ENCODE data around the gene SYCP3. TPM values are rescaled to one million over a fixed set of nuclear protein-coding genes. Genes with fewer than 3 reads are reported as not detected.
A peak's percentile ranks its signal among the peaks of the same experiment; 100 is the strongest.

The SYCP3 gene
- total and polyA plus RNA-seq, 2 donors (not counting 1 experiment from before 2014, with no cell fraction given), result 0.02 to 0.17 TPM

DNA sequence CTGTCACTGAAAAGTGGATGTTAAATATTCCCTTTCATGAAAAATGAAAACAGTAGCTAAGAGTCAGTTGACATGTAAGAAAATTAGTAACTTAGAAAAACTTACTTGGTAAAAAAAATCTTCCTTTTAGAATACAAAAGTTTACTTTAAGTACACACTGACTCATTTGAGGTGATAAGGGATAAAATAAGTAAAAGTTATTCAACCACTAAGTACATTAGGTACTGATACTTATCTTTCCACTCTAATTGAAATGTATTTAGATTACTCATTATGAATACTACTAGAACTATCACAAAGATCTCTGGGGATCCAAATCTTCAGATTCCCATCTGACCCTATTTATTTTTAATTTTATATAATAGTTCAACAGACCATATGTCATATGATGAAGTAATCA, 12.2 kb downstream of the SYCP3 start:
- Histone ChIP-seq H3K4me1 (ENCODE audit: control insufficient read depth, extremely low read depth, insufficient read depth, low read length) (no peaks in the 10 kb centered on the region), H3K27ac (ENCODE audit: insufficient read depth, low read length) (no peak overlapping the region), H3K79me2 (ENCODE audit: control insufficient read depth, insufficient read depth, low read length) (no peaks in the 10 kb centered on the region), H3K9ac (ENCODE audit: insufficient read depth, low read length) (no peak overlapping the region), H3K4me2 (ENCODE audit: extremely low read depth, insufficient read depth, low read length) (no peak overlapping the region), H3K36me3 (ENCODE audit: control insufficient read depth, insufficient read depth, low read length) (no peaks in the 10 kb centered on the region), H2AFZ (ENCODE audit: low read length) (no peak overlapping the region), H3K27me3 (ENCODE audit: control insufficient read depth, insufficient read depth, low read length) (no peaks in the 10 kb centered on the region), H3K4me3 (replicated peaks in 1 of 4; ENCODE audit: control extremely low read depth in 1 of 4, insufficient read depth in 1 of 4, low read depth in 3 of 4, low read length in 4 of 4) (no peak overlapping the region), H3K9me3 (ENCODE audit: control insufficient read depth, insufficient read depth, low read depth, low read length) (no peaks in the 10 kb centered on the region), H4K20me1 (ENCODE audit: control insufficient read depth, extremely low read depth, insufficient read depth, low read length) (no peaks in the 10 kb centered on the region)
- DNase-seq (ENCODE audit: low read depth in 2 of 2), result peak in 1 of 2 donors; percentile 22
- TF ChIP-seq EZH2 (IDR thresholded peaks at IDR 0.05; ENCODE audit: low read length, missing control alignments) (no peak), CTCF (conservative IDR thresholded peaks at IDR 0.05 in 1 of 2, IDR thresholded peaks at IDR 0.05 in 1 of 2; ENCODE audit: low read depth in 1 of 2, low read length in 2 of 2) (no peak)

DNA sequence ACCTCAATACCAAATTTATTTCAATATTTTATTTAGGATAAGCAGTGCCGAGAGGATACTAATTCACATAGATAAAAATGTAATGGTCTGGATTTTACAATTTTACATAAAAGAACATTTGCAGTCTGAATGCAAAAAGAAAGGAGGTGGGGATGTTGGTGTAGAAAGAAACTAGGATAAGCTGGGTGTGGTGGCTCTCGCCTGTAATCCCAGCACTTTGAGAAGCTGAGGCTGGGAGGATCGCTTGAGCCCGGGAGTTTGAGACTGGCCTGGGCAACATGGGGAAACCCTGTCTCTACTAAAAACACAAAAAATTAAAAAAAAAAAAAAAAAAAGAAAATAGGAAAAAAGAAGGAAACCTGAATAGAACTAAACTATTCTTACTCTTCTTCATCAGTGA, 16.9 kb downstream of the SYCP3 start:
- Histone ChIP-seq H3K36me3 (ENCODE audit: control insufficient read depth, insufficient read depth, low read length) (no peaks in the 10 kb centered on the region), H3K9me3 (ENCODE audit: control insufficient read depth, insufficient read depth, low read depth, low read length) (no peaks in the 10 kb centered on the region), H3K27ac (ENCODE audit: insufficient read depth, low read length) (no peak overlapping the region), H3K4me2 (ENCODE audit: extremely low read depth, insufficient read depth, low read length) (no peak overlapping the region), H3K27me3 (ENCODE audit: control insufficient read depth, insufficient read depth, low read length) (no peaks in the 10 kb centered on the region), H3K4me1 (ENCODE audit: control insufficient read depth, extremely low read depth, insufficient read depth, low read length) (no peaks in the 10 kb centered on the region), H3K79me2 (ENCODE audit: control insufficient read depth, insufficient read depth, low read length) (no peaks in the 10 kb centered on the region), H3K4me3 (replicated peaks in 1 of 4; ENCODE audit: control extremely low read depth in 1 of 4, insufficient read depth in 1 of 4, low read depth in 3 of 4, low read length in 4 of 4) (no peak overlapping the region), H2AFZ (ENCODE audit: low read length) (no peak overlapping the region), H3K9ac (ENCODE audit: insufficient read depth, low read length) (no peak overlapping the region), H4K20me1 (ENCODE audit: control insufficient read depth, extremely low read depth, insufficient read depth, low read length) (no peaks in the 10 kb centered on the region)
- TF ChIP-seq CTCF (conservative IDR thresholded peaks at IDR 0.05 in 1 of 2, IDR thresholded peaks at IDR 0.05 in 1 of 2; ENCODE audit: low read depth in 1 of 2, low read length in 2 of 2), result no peak
- no peak for TF ChIP-seq EZH2 (IDR thresholded peaks at IDR 0.05; ENCODE audit: low read length, missing control alignments)
- no peak for DNase-seq (ENCODE audit: low read depth in 2 of 2)

DNA sequence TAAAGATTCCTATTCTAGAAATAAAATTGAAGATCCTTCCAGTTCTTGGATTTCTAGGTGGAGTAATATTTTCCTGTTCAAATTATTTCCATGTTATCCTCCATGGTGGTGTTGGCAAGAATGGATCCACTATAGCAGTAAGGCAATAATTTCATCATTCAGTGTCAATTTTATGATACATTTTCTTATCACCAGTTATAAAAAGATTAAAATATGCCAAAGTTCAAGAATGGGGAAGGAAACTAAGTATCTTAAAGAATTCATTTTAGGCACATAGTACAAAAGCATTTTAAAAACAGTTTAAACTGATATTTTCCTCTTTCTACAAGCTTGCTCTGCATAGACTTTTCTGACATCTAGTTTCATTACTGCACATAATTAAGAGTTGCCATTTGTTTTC, 19.1 kb downstream of the SYCP3 start:
- Histone ChIP-seq H4K20me1 (ENCODE audit: control insufficient read depth, extremely low read depth, insufficient read depth, low read length) (no peaks in the 10 kb centered on the region), H3K79me2 (ENCODE audit: control insufficient read depth, insufficient read depth, low read length) (no peaks in the 10 kb centered on the region), H3K27me3 (ENCODE audit: control insufficient read depth, insufficient read depth, low read length) (no peaks in the 10 kb centered on the region), H3K9me3 (ENCODE audit: control insufficient read depth, insufficient read depth, low read depth, low read length) (no peaks in the 10 kb centered on the region), H3K27ac (ENCODE audit: insufficient read depth, low read length) (no peak overlapping the region), H3K4me3 (replicated peaks in 1 of 4; ENCODE audit: control extremely low read depth in 1 of 4, insufficient read depth in 1 of 4, low read depth in 3 of 4, low read length in 4 of 4) (no peak overlapping the region), H3K36me3 (ENCODE audit: control insufficient read depth, insufficient read depth, low read length) (no peaks in the 10 kb centered on the region), H3K4me2 (ENCODE audit: extremely low read depth, insufficient read depth, low read length) (no peak overlapping the region), H3K9ac (ENCODE audit: insufficient read depth, low read length) (no peak overlapping the region), H3K4me1 (ENCODE audit: control insufficient read depth, extremely low read depth, insufficient read depth, low read length) (no peaks in the 10 kb centered on the region), H2AFZ (ENCODE audit: low read length) (no peak overlapping the region)
- no peak for DNase-seq (ENCODE audit: low read depth in 2 of 2)
- TF ChIP-seq CTCF (conservative IDR thresholded peaks at IDR 0.05 in 1 of 2, IDR thresholded peaks at IDR 0.05 in 1 of 2; ENCODE audit: low read depth in 1 of 2, low read length in 2 of 2), result no peak
- no peak for TF ChIP-seq EZH2 (IDR thresholded peaks at IDR 0.05; ENCODE audit: low read length, missing control alignments)
